Activated T-cell treated with anti-CD3 and anti-CD28 coated beads, Interleukin-2, amount 50 U/mL, for 24 hours (primary cell): ENCODE measurements around the gene NES.
A peak's percentile ranks its signal among the peaks of the same experiment; 100 is the strongest.

Experiments used
- DNase-seq: peaks from one replicate; pipeline ENCODE4 v3.0.0-alpha.2; 2020
- H3K27ac Mint-ChIP-seq: 2 replicates; pipeline ENCODE4 v1.8.0; 2020; ENCODE audit warnings: mild to moderate bottlenecking, mixed read lengths
- H3K27me3 Mint-ChIP-seq: 2 replicates; pipeline ENCODE4 v1.8.0; 2020; ENCODE audit warnings: mixed read lengths
- H3K36me3 Mint-ChIP-seq: 2 replicates; pipeline ENCODE4 v1.8.0; 2020; ENCODE audit warnings: low read depth, mixed read lengths
- H3K4me1 Mint-ChIP-seq: 2 replicates; pipeline ENCODE4 v1.8.0; 2020; ENCODE audit warnings: low read depth, mixed read lengths
- H3K4me3 Mint-ChIP-seq: 2 replicates; pipeline ENCODE4 v1.8.0; 2020; ENCODE audit warnings: mild to moderate bottlenecking, moderate library complexity, mixed read lengths
- H3K9me3 Mint-ChIP-seq: 2 replicates; pipeline ENCODE4 v1.8.0; 2020; ENCODE audit warnings: mixed read lengths

NES gene

DNA sequence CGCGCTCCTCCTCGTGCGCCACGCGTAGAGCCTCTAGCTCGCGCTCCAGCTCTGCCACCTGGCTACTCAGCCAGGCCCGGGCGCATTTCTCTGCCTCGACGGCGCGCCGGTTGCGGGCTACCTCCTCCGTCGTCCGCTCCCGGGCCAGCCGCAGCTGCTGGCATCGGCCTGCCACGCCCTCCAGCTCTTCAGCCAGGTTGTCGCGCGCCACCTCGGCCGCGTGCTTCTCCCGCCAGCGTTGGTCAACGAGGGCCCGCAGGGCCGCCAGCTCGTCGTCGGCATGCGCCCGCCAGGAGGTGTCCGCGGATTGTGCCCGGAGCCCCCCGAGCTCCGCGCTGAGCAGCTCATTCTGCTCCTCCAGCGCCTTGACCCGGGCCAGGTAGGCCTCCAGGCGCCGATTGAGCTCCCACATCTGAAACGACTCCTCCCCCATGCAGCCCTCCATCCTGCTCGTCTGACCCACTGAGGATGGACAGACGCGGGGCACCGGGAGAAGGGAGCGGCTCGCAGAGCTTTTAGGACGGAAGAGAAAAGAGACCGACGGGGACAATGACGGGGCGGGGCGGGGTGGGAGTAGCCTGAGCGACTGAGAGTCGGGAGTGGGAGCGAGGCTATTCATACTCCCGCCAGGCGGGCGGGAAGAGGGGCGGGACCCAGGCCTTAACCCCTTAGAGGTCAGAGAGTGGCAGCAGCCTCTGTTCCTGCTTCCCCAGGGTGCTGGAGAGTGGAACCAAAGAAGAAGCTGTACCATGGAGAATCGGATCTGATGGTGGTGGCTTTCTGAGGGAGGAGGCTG is at the start of gene NES:
TSS of gene NES (minus strand) at position 588 of the 796 bp plus-strand sequence. CDS start at position 445, 143 bp downstream.
- peak; percentile 35 for DNase-seq
- H3K27ac Mint-ChIP-seq, result no peak within 1 kb of the TSS

GRCh38 chr1:156726549-156727226 is 49.5 kb upstream of the NES start:
- Mint-ChIP-seq H3K36me3 (peaks cover 21% of the 10 kb centered on the region), H3K4me1 (peaks cover 39% of the 10 kb centered on the region), H3K27ac (no peak overlapping the region), H3K9me3 (no peaks in the 10 kb centered on the region), H3K4me3 (no peak overlapping the region), H3K27me3 (no peaks in the 10 kb centered on the region)
- peak; percentile 62 for DNase-seq

More for the DNA sequence above, at the start of gene NES:
- Mint-ChIP-seq H3K27me3 (peaks cover 71% of the 10 kb centered on the region), H3K9me3 (no peaks in the 10 kb centered on the region), H3K4me3 (peak within 1 kb of the TSS; percentile 40), H3K36me3 (no peaks in the 10 kb centered on the region), H3K4me1 (peaks cover 14% of the 10 kb centered on the region)

GRCh38 chr1:156725683-156726280 is 48.6 kb upstream of the NES start:
- H3K36me3 Mint-ChIP-seq, result peaks cover 28% of the 10 kb centered on the region
- H3K4me3 Mint-ChIP-seq, result no peak overlapping the region
- no peak overlapping the region for H3K27ac Mint-ChIP-seq
- DNase-seq, result peak; percentile 84
- H3K4me1 Mint-ChIP-seq, result peaks cover 40% of the 10 kb centered on the region
- H3K27me3 Mint-ChIP-seq, result no peaks in the 10 kb centered on the region
- H3K9me3 Mint-ChIP-seq, result no peaks in the 10 kb centered on the region

DNA sequence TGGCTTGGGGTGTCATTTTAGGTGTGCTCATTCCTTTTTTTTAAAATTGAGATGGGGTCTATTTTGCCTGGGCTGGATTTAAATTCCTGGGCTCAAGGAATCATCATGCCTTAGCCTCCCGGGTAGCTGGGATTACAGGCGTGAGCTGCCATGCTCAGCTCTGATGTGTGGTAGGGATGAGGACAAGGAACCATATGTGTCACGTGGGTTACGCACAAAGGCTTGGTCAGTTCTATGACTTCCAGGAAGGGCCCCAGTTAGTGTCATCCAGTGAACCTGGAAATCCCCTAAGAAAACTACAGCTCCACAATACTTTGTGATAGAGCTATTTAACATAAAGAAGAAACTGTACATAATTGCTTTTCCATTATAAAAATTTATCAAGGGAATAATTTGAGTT is 44.3 kb upstream of the NES start:
- DNase-seq, result no peak
- peaks cover 46% of the 10 kb centered on the region for H3K36me3 Mint-ChIP-seq

GRCh38 chr1:156721131-156721530 is 43.9 kb upstream of the NES start:
- peaks cover 50% of the 10 kb centered on the region for H3K36me3 Mint-ChIP-seq
- H3K27ac Mint-ChIP-seq, result peak overlapping the region; percentile 85
- H3K4me1 Mint-ChIP-seq, result peaks cover 32% of the 10 kb centered on the region
- H3K4me3 Mint-ChIP-seq, result no peak overlapping the region
- no peak for DNase-seq
- H3K9me3 Mint-ChIP-seq, result no peaks in the 10 kb centered on the region
- H3K27me3 Mint-ChIP-seq, result no peaks in the 10 kb centered on the region

More for the DNA sequence above, 44.3 kb upstream of the NES start:
- Mint-ChIP-seq H3K4me3 (no peak overlapping the region), H3K4me1 (peaks cover 32% of the 10 kb centered on the region), H3K9me3 (no peaks in the 10 kb centered on the region), H3K27ac (peak overlapping the region; percentile 85), H3K27me3 (no peaks in the 10 kb centered on the region)

DNA sequence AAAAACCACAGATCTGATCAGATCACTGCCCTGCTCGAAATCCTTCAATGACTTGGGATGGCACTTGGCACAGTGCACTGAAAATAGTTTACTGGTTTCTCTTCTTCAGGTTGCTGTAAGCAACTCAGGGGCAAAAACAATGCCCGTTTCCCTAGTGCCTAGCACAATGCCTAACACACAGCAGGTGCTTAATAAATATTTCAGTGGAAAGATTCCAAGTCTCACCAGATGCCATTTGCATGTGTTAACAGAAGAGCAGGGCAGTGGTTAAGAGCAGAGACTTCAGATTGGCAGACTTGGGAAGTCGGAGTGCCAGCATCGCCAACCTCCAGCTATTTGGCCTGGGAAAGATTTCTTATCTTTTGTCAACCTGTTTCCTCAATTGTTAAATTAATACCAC is 40.1 kb upstream of the NES start:
- Mint-ChIP-seq H3K36me3 (peaks cover 64% of the 10 kb centered on the region), H3K27ac (peak overlapping the region; percentile 37), H3K9me3 (no peaks in the 10 kb centered on the region), H3K4me3 (no peak overlapping the region), H3K27me3 (no peaks in the 10 kb centered on the region), H3K4me1 (peaks cover 10% of the 10 kb centered on the region)
- DNase-seq, result no peak

DNA sequence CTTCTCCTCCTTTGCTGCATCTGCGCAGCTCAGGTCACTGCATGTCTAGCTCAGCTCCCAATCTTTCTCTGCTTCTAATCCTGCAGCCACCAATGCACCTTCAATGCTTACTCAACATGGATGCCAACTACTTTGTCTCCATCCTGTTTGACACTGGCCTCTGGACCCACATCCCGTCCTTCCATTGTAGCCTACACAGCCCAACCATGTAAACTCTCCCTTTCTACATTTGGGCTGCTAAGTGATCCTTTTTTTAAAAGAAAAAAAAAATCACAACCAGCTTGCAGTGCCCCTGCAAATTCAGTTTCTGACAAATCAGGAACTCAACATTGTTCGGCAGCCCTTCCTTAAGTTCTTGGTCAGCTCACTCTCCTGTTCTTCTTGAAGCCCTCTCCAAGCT is 37.6 kb upstream of the NES start:
- Mint-ChIP-seq H3K36me3 (peaks cover 40% of the 10 kb centered on the region), H3K4me1 (peaks cover 2% of the 10 kb centered on the region), H3K9me3 (no peaks in the 10 kb centered on the region)

DNA sequence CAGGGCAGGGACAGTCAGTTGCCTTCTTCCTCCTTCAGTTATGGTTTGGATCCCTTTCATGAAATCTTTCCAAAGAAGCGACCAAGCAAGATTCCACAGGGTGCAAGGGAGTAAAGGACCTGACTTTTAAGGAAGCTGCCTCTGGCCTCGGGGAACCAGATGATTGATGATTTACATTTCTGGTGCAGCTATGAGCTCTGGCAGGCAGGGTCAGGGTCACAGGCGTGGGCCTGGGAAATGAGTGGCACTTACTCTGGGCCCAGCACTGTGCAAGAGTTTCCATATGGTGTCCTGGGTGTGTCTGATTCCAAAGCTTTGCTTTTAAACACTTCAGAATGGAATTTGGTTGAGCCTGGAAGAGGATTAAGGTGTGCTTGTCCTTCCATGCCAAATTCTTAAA is 35.4 kb upstream of the NES start:
- Mint-ChIP-seq H3K4me3 (no peak overlapping the region), H3K27me3 (no peaks in the 10 kb centered on the region), H3K27ac (no peak overlapping the region), H3K4me1 (peaks cover 2% of the 10 kb centered on the region), H3K9me3 (no peaks in the 10 kb centered on the region), H3K36me3 (peaks cover 26% of the 10 kb centered on the region)
- DNase-seq, result no peak

More for the DNA sequence above, 37.6 kb upstream of the NES start:
- DNase-seq, result no peak
- no peaks in the 10 kb centered on the region for H3K27me3 Mint-ChIP-seq
- H3K4me3 Mint-ChIP-seq, result no peak overlapping the region
- H3K27ac Mint-ChIP-seq, result no peak overlapping the region

GRCh38 chr1:156711011-156711817 is 34.0 kb upstream of the NES start:
- no peak overlapping the region for H3K27ac Mint-ChIP-seq
- no peak overlapping the region for H3K4me3 Mint-ChIP-seq
- peaks cover 15% of the 10 kb centered on the region for H3K36me3 Mint-ChIP-seq
- no peak for DNase-seq
- H3K9me3 Mint-ChIP-seq, result no peaks in the 10 kb centered on the region
- peaks cover 9% of the 10 kb centered on the region for H3K4me1 Mint-ChIP-seq
- H3K27me3 Mint-ChIP-seq, result no peaks in the 10 kb centered on the region

GRCh38 chr1:156709757-156710489 is 32.7 kb upstream of the NES start:
- Mint-ChIP-seq H3K36me3 (peaks cover 3% of the 10 kb centered on the region), H3K27me3 (peaks cover 9% of the 10 kb centered on the region), H3K9me3 (no peaks in the 10 kb centered on the region), H3K4me3 (no peak overlapping the region), H3K27ac (peak overlapping the region; percentile 15), H3K4me1 (peaks cover 21% of the 10 kb centered on the region)
- DNase-seq, result no peak

DNA sequence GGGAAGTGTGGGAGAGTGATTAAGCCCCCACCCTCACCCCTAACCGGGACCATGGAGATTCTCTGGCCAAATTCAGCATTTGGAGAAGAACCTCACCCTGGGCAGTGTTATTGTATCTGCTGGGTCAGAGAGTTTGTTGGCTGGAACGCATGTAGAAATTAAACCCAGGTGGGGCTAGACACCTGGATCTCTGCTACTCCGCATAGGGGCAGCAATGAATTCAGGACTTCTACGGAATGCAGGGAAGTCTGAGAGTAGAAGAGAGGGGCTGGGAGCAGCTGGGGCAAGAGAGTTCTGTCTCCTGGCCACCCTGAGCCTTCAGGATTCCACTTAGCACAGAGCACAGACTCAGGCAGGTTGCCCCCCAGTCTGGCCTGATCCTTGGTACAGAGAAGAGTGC is 31.8 kb upstream of the NES start:
- H3K9me3 Mint-ChIP-seq, result no peaks in the 10 kb centered on the region
- DNase-seq, result no peak
- H3K27ac Mint-ChIP-seq, result no peak overlapping the region
- no peak overlapping the region for H3K4me3 Mint-ChIP-seq
- H3K36me3 Mint-ChIP-seq, result no peaks in the 10 kb centered on the region
- peaks cover 18% of the 10 kb centered on the region for H3K27me3 Mint-ChIP-seq
- H3K4me1 Mint-ChIP-seq, result peaks cover 30% of the 10 kb centered on the region

DNA sequence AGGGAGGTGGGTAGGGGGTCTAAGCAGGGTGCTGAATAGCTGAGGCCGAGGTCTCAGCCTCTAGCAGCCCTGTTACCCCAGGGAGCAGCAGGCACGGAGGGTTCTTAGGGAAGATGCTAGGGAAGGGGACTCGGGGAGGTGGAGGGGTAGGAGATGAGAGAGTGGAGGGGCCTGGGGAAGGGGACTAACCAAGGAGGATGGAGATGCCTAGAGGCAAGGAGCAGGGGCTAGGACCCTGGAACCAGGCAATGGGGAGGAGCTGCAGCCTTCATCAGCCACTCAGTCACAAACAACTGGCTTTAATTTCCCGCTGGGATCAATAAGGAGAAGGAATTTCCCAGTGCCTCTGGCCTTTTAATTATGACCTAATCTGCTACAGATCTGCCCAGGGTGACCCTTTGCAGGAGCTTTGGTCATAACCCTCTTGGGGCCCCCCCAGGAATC is 31.0 kb upstream of the NES start:
- DNase-seq, result no peak
- H3K9me3 Mint-ChIP-seq, result no peaks in the 10 kb centered on the region
- peaks cover 32% of the 10 kb centered on the region for H3K4me1 Mint-ChIP-seq
- peaks cover 26% of the 10 kb centered on the region for H3K27me3 Mint-ChIP-seq
- H3K27ac Mint-ChIP-seq, result no peak overlapping the region
- H3K4me3 Mint-ChIP-seq, result no peak overlapping the region
- no peaks in the 10 kb centered on the region for H3K36me3 Mint-ChIP-seq

DNA sequence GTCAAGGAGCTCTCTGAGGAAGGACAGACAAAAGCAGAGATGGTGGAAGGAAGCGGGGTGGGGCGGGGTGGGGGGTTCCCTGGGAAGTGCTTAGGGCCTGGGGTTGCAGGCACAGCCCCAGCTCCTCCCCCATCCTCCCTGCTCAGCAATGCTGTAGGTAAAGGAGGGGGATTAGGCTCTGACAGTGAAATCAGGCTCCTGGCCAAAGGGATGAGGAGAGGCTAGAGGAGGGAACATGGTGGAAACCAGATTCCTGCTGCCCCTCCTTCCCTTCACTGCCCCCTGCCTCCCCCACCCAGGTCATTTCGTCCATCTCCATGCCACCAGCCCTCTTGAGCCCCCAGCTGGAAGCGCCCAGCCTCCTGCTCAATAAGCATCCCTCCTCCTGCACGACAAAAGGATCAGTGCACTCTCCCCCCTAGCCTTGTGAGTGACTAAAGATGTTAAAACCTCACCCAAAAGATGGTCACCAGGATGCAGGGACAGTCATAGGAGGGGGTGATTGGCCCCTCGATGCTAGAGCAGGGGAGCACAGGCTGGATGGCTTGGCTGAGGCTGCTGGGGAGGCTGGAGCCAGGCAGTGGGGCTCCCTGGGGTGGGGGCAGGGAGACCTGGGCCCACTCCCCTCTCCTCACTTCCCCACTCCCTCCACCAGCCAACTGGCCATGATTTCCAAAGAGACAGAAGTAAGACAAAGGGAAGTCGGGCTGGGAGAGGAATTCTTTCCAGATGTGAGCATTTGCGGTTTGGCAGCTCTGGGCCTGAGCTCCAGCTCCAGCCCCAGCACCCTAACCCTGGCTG is 30.4 kb upstream of the NES start:
- Mint-ChIP-seq H3K4me3 (peak overlapping the region; percentile 8), H3K27ac (no peak overlapping the region), H3K36me3 (no peaks in the 10 kb centered on the region), H3K4me1 (peaks cover 32% of the 10 kb centered on the region), H3K9me3 (no peaks in the 10 kb centered on the region), H3K27me3 (peaks cover 31% of the 10 kb centered on the region)
- no peak for DNase-seq
